ENCODE measurements around the gene SET.

The SET gene

GRCh38 chr9:128732576-128732975 lies 43.6 kb downstream of the SET start:
- no peak for FAIRE-seq

DNA sequence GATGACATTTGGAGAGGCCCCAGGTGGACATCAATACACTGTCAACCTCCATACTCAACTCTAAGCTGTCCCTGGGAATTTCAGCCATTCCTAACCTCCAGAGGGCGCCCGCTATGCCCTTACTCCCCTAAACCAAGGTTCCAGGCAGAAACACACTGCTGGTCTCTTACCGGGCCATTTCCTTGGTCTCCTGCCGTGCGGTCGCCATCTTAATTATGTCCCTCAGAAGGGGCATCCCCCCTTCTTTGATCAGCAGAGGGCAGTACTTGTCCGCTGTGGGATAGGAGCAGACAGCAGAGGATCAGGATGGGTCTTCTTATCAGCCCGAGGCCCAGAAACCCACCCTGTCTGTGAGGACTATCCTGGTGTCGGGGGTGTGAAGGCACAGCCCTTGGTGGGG lies 44.2 kb downstream of the SET start:
- FAIRE-seq, result no peak

DNA sequence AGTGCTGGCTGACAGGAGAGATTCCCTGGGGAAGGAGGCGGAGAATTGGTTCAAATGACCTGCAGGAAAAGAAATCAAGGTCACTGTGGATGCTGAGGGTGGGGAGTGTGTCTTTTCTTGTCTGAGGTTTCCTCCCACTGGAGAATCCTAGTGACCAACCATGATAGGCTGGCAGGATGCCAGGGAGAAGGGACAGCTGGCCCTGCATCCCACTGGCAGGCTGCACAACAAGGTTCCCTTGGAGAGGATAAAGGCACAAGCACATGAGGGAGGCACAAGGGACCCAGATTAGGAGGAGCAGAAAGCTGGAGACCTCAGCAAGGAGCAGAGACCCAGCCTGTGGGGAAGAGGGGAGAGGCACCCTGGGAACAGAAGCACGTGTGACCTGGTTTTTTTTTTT lies 46.4 kb downstream of the SET start:
- no peak for FAIRE-seq

DNA sequence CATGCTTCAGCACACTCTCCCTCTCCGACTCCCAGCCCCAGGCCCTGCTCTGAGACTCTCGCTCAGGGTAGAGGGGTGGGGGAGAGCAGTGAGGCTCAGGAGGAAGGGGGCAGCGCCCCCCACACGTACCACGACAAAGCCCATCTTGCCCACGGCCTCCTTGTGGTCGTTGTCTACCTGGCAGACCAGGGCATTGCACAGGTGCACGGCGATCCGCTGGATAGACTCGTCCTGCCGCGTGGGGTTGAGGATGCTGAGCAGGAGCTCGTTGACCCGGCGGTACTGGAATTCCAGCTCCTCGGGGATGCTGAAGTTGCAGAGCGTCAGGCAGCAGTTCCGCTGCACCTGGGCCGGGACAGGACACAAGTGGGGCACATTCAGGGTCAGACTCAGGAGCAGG lies 53.4 kb downstream of the SET start:
- no peak for FAIRE-seq

- FAIRE-seq, result no peak
Observed at GRCh38 chr9:128743421-128743820, 54.4 kb downstream of the SET start.

Data from islet of Langerhans (tissue), 1 donor.